Mesendoderm (in vitro differentiated cells): ENCODE data around the gene LARP7.
A peak's percentile ranks its signal among the peaks of the same experiment; 100 is the strongest.

Source experiments
- DNase-seq: peaks from one replicate; pipeline ENCODE4 v3.0.0; 2013
- H2AK5ac ChIP-seq: 2 replicates; pipeline ENCODE4 v1.6.1; 2013; ENCODE audit warnings: low read length, inconsistent platforms
- H2BK120ac ChIP-seq: 2 replicates; pipeline ENCODE4 v1.6.1; 2013; ENCODE audit warnings: low read depth, mild to moderate bottlenecking, low read length, moderate library complexity, mixed read lengths
- H2BK15ac ChIP-seq: replicated peaks from 2 replicates; pipeline ENCODE4 v1.6.1; 2013; ENCODE audit warnings: low read depth, mild to moderate bottlenecking, moderate library complexity
- H2BK5ac ChIP-seq: 2 replicates; pipeline ENCODE4 v1.6.1; 2013; ENCODE audit warnings: low read length, inconsistent platforms
- H3K18ac ChIP-seq: 2 replicates; pipeline ENCODE4 v1.6.1; 2013; ENCODE audit warnings: mild to moderate bottlenecking, low read length, mixed read lengths
- H3K23ac ChIP-seq: one replicate; pipeline ENCODE4 v1.6.1; 2013; ENCODE audit warnings: low read length
- H3K27ac ChIP-seq: 2 replicates; pipeline ENCODE4 v1.5.1; 2013; ENCODE audit warnings: low read depth, mild to moderate bottlenecking, inconsistent platforms, low read length, moderate library complexity
- H3K27me3 ChIP-seq: 2 replicates; pipeline ENCODE4 v1.6.1; 2013; ENCODE audit warnings: low read length, control low read depth, mild to moderate bottlenecking, inconsistent platforms; ENCODE audit not compliant: insufficient read depth, poor library complexity
- H3K36me3 ChIP-seq: 2 replicates; pipeline ENCODE4 v1.6.1; 2013; ENCODE audit warnings: low read length, inconsistent platforms; ENCODE audit not compliant: control insufficient read depth, insufficient read depth
- H3K4ac ChIP-seq: one replicate; pipeline ENCODE4 v1.6.1; 2013; ENCODE audit warnings: low read depth, mild to moderate bottlenecking, low read length, moderate library complexity
- H3K4me1 ChIP-seq: 2 replicates; pipeline ENCODE4 v1.6.1; 2013; ENCODE audit warnings: low read depth, low read length, inconsistent platforms; ENCODE audit not compliant: control insufficient read depth
- H3K4me2 ChIP-seq: 2 replicates; pipeline ENCODE4 v1.6.1; 2013; ENCODE audit warnings: low read length
- H3K4me3 ChIP-seq: 2 replicates; pipeline ENCODE4 v1.5.1; 2013; ENCODE audit warnings: mild to moderate bottlenecking, low read length
- H3K56ac ChIP-seq: one replicate; pipeline ENCODE4 v1.6.1; 2013; ENCODE audit warnings: low read length
- H3K79me1 ChIP-seq: 2 replicates; pipeline ENCODE4 v1.6.1; 2013; ENCODE audit warnings: low read length, inconsistent platforms
- H3K79me2 ChIP-seq: 2 replicates; pipeline ENCODE4 v1.6.1; 2013; ENCODE audit warnings: mild to moderate bottlenecking, low read length; ENCODE audit not compliant: control insufficient read depth, insufficient read depth
- H3K9ac ChIP-seq: 2 replicates; pipeline ENCODE4 v1.6.1; 2013; ENCODE audit warnings: low read length, inconsistent platforms
- H4K5ac ChIP-seq: one replicate; pipeline ENCODE4 v1.6.1; 2013; ENCODE audit warnings: low read length
- H4K8ac ChIP-seq: one replicate; pipeline ENCODE4 v1.6.1; 2013; ENCODE audit warnings: low read depth, mild to moderate bottlenecking, control low read depth, low read length, moderate library complexity
- WGBS: extraction: QIAGEN DNeasy Blood & Tissue Kit; methylation state at CpG from one replicate; pipeline ENCODE4 v1.1.7; 2013; ENCODE audit warnings: low lambda C conversion rate, missing lambda C conversion rate; ENCODE audit not compliant: insufficient coverage; ENCODE audit errors: extremely low coverage; 5-methylcytosine and 5-hydroxymethylcytosine counted together

Gene LARP7

GRCh38 chr4:112674376-112674775 lies 37.4 kb downstream of the LARP7 start:
- Histone ChIP-seq H3K27me3 (no peaks in the 10 kb centered on the region), H3K4me1 (peaks cover 3% of the 10 kb centered on the region), H2BK15ac (no peak overlapping the region), H3K23ac (no peak overlapping the region), H4K8ac (no peak overlapping the region), H2BK5ac (peak overlapping the region; percentile 71), H3K56ac (peak overlapping the region; percentile 0), H2AK5ac (peak overlapping the region; percentile 90), H3K79me2 (no peaks in the 10 kb centered on the region), H3K27ac (no peak overlapping the region), H3K9ac (no peak overlapping the region), H2BK120ac (no peak overlapping the region), H3K79me1 (no peaks in the 10 kb centered on the region), H3K36me3 (no peaks in the 10 kb centered on the region), H4K5ac (no peak overlapping the region), H3K4me2 (no peak overlapping the region), H3K4ac (peak overlapping the region; percentile 87), H3K18ac (no peak overlapping the region), H3K4me3 (no peak overlapping the region)
- DNase-seq: no peak
- WGBS: no CpG with 5 or more reads among the region's 1 CpG

- H3K27me3 ChIP-seq: no peaks in the 10 kb centered on the region
- no peak for DNase-seq
- H3K56ac ChIP-seq: no peak overlapping the region
- peak overlapping the region; percentile 96 for H2AK5ac ChIP-seq
- no peak overlapping the region for H4K8ac ChIP-seq
- H2BK15ac ChIP-seq: no peak overlapping the region
- peaks cover 5% of the 10 kb centered on the region for H3K4me1 ChIP-seq
- H3K18ac ChIP-seq: no peak overlapping the region
- H3K27ac ChIP-seq: no peak overlapping the region
- H3K4ac ChIP-seq: no peak overlapping the region
- H3K23ac ChIP-seq: peak overlapping the region; percentile 24
- H4K5ac ChIP-seq: no peak overlapping the region
- no peak overlapping the region for H3K4me2 ChIP-seq
- no peak overlapping the region for H3K9ac ChIP-seq
- H3K36me3 ChIP-seq: no peaks in the 10 kb centered on the region
- H3K4me3 ChIP-seq: no peak overlapping the region
- WGBS: no CpG with 5 or more reads among the region's 2 CpGs
- H3K79me2 ChIP-seq: no peaks in the 10 kb centered on the region
- H3K79me1 ChIP-seq: no peaks in the 10 kb centered on the region
- no peak overlapping the region for H2BK120ac ChIP-seq
- H2BK5ac ChIP-seq: peak overlapping the region; percentile 41
Measured at GRCh38 chr4:112677519-112678091, 40.7 kb downstream of the LARP7 start.

- Histone ChIP-seq H3K79me2 (no peaks in the 10 kb centered on the region), H3K56ac (no peak overlapping the region), H3K79me1 (no peaks in the 10 kb centered on the region), H3K4me2 (no peak overlapping the region), H3K27me3 (no peaks in the 10 kb centered on the region), H3K4me1 (peaks cover 2% of the 10 kb centered on the region), H3K18ac (no peak overlapping the region), H2BK5ac (no peak overlapping the region), H2BK15ac (no peak overlapping the region), H3K36me3 (no peaks in the 10 kb centered on the region), H3K4ac (no peak overlapping the region), H4K8ac (no peak overlapping the region), H2AK5ac (no peak overlapping the region), H2BK120ac (no peak overlapping the region), H3K23ac (no peak overlapping the region), H3K27ac (no peak overlapping the region), H3K9ac (no peak overlapping the region), H4K5ac (no peak overlapping the region), H3K4me3 (no peak overlapping the region)
- no CpG with 5 or more reads among the region's 2 CpGs for WGBS
- peak; percentile 41 for DNase-seq
Measured at GRCh38 chr4:112680996-112681395, 44.1 kb downstream of the LARP7 start.

GRCh38 chr4:112693507-112693906 lies 56.6 kb downstream of the LARP7 start:
- Histone ChIP-seq H2BK120ac (no peak overlapping the region), H3K56ac (no peak overlapping the region), H3K79me2 (no peaks in the 10 kb centered on the region), H3K27me3 (no peaks in the 10 kb centered on the region), H3K4me2 (no peak overlapping the region), H3K23ac (no peak overlapping the region), H3K18ac (no peak overlapping the region), H2BK5ac (no peak overlapping the region), H3K79me1 (no peaks in the 10 kb centered on the region), H3K27ac (no peak overlapping the region), H3K4me3 (no peak overlapping the region), H2AK5ac (no peak overlapping the region), H2BK15ac (no peak overlapping the region), H4K8ac (no peak overlapping the region), H3K36me3 (no peaks in the 10 kb centered on the region), H3K4me1 (no peaks in the 10 kb centered on the region), H3K4ac (no peak overlapping the region), H3K9ac (no peak overlapping the region), H4K5ac (no peak overlapping the region)
- DNase-seq: no peak
- no CpG with 5 or more reads among the region's 10 CpGs for WGBS

GRCh38 chr4:112700679-112701078 lies 63.7 kb downstream of the LARP7 start:
- H3K79me1 ChIP-seq: no peaks in the 10 kb centered on the region
- no peak overlapping the region for H3K18ac ChIP-seq
- DNase-seq: no peak
- peaks cover 3% of the 10 kb centered on the region for H3K4me1 ChIP-seq
- no peak overlapping the region for H3K4me2 ChIP-seq
- no peak overlapping the region for H2BK5ac ChIP-seq
- no peaks in the 10 kb centered on the region for H3K27me3 ChIP-seq
- no CpG with 5 or more reads among the region's 3 CpGs for WGBS
- no peak overlapping the region for H4K5ac ChIP-seq
- H3K23ac ChIP-seq: no peak overlapping the region
- no peak overlapping the region for H2BK15ac ChIP-seq
- H3K4me3 ChIP-seq: no peak overlapping the region
- no peak overlapping the region for H2AK5ac ChIP-seq
- H4K8ac ChIP-seq: no peak overlapping the region
- H3K9ac ChIP-seq: no peak overlapping the region
- H3K27ac ChIP-seq: no peak overlapping the region
- H3K36me3 ChIP-seq: no peaks in the 10 kb centered on the region
- no peaks in the 10 kb centered on the region for H3K79me2 ChIP-seq
- no peak overlapping the region for H2BK120ac ChIP-seq
- no peak overlapping the region for H3K4ac ChIP-seq
- no peak overlapping the region for H3K56ac ChIP-seq

- no peaks in the 10 kb centered on the region for H3K27me3 ChIP-seq
- H4K5ac ChIP-seq: no peak overlapping the region
- no peak overlapping the region for H2BK15ac ChIP-seq
- H3K23ac ChIP-seq: peak overlapping the region; percentile 48
- peak overlapping the region; percentile 33 for H2AK5ac ChIP-seq
- no peak overlapping the region for H2BK120ac ChIP-seq
- H4K8ac ChIP-seq: no peak overlapping the region
- no peak overlapping the region for H3K56ac ChIP-seq
- no peak overlapping the region for H3K9ac ChIP-seq
- H3K18ac ChIP-seq: peak overlapping the region; percentile 64
- no peak overlapping the region for H3K4ac ChIP-seq
- no peak overlapping the region for H3K4me3 ChIP-seq
- H2BK5ac ChIP-seq: peak overlapping the region; percentile 33
- DNase-seq: peak; percentile 82
- H3K4me1 ChIP-seq: peaks cover 3% of the 10 kb centered on the region
- H3K79me2 ChIP-seq: peaks cover 13% of the 10 kb centered on the region
- no peak overlapping the region for H3K27ac ChIP-seq
- WGBS: no CpG with 5 or more reads among the region's 1 CpG
- H3K4me2 ChIP-seq: no peak overlapping the region
- no peaks in the 10 kb centered on the region for H3K36me3 ChIP-seq
- H3K79me1 ChIP-seq: no peaks in the 10 kb centered on the region
Measured at GRCh38 chr4:112702892-112703291, 65.9 kb downstream of the LARP7 start.
